GM21447 (cell line): ENCODE data around the gene RNFT1.
A peak's percentile ranks its signal among the peaks of the same experiment; 100 is the strongest.
"Not testable (repeated sequence)": the region's sequence is repeated elsewhere in the genome, so short reads cannot be mapped to it uniquely, and the experiment has no call there.

ENCODE experiments used
- ATAC-seq: cut with Tn5 transposase; IDR thresholded peaks from one replicate; pipeline ENCODE4 v1.9.1; 2021; ENCODE audit not compliant: unreplicated experiment

The RNFT1 gene, protein sequence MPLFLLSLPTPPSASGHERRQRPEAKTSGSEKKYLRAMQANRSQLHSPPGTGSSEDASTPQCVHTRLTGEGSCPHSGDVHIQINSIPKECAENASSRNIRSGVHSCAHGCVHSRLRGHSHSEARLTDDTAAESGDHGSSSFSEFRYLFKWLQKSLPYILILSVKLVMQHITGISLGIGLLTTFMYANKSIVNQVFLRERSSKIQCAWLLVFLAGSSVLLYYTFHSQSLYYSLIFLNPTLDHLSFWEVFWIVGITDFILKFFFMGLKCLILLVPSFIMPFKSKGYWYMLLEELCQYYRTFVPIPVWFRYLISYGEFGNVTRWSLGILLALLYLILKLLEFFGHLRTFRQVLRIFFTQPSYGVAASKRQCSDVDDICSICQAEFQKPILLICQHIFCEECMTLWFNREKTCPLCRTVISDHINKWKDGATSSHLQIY

DNA sequence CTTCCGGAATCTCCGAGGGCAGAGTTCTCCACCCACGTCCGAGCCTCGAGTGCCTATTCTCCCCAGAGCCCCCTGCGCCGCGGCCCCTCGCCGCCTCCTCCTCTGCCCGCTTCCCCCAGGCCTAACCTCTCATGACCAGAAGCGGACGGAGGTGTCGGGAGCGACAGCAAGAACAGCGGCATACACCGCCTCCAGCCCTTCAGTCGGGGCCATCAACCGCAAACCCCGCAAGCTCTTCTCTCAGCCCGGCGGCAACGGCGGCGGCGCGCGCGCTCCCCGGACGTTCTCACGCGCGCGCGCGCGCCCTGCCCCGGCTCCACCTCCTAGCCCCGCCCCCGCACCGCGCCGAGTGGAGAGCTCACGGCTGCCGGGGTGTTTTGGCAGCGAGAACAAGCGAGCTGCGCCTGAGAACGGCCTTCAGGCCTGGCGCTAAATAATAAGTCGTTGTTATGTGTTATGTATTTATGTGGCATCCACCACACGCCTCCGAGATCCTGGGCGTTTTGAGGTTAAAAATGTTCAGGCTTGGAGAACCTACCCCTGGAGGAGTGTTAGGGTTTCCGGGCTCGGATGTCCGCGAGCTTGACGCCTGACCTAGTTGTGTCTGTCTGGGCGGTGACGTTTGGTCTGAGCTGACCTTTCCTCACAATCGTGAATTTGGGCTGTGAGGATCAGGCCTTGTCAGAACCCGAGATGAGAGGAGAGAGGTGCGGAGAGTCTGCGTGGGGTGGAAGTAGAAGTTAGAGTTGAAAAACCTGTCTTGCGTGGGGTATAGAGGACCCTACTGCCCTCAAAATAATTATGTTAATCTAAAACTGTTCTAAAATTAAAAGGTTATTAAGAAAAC lies at the start of gene RNFT1:
Gene RNFT1 (minus strand): TSS at position 259 of the 847 bp plus-strand sequence. CDS start 77 bp downstream, at position 182.
- ATAC-seq, result peak; percentile 74

DNA sequence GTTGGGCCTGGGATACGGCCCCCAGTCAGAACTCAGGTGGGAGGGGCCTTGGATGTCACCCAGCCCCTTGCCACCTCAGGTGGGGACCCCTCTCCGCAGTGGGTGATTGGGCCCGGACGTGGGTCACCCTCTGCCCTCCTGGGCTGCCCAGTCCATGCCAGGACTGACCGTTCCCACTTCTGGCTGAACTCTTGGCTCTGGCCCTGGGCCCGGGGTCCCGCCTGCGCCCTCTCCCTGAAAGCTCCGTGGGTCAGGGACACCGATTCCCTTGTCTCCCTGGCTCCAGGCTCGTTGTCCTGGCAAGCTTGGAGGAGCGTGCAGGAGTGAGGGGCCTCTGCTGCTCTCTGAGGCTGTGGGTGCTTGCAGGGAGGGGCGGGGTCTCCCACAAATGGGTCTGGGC lies 44.8 kb upstream of the RNFT1 start:
- ATAC-seq, result not testable (repeated sequence)

DNA sequence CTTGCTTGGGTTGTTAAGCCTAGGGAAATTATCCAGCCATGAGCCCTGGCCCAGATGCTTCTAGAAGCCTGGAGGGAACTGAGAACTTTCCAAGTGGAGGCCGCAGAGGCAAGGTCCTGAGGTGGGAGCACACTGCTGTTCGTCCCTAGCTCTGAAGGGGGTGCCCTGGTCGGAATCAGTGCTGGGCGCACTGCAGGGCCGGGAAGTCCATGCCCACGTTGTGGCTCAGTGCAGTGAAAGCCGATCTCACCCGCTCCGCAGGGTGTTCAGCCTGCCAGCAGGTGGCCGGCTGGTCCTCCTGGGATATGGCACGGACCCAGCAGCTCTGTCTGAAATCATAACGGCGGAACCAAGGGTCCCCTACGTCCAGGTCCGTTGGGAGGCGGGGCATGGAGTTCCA lies 43.8 kb upstream of the RNFT1 start:
- not testable (repeated sequence) for ATAC-seq

DNA sequence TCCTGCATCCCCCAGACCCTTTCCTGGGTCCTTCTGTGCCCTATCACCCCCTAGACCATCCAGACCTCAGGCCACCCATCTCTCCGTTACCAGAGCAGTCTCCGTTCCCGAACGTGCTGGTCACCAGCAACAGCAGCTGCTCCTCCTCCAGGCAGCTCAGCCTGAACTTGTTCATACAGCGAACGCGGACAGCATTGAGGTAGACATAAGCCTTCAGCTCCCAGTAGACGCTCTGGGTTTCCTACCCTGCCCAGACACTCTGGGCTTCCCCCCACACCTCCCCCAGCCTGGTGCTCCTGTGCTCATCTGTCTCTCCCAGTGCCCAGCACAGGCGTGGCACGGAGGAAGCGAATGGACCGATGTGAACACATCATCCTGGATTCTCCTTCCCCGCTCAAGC lies 41.6 kb upstream of the RNFT1 start:
- ATAC-seq, result no peak

DNA sequence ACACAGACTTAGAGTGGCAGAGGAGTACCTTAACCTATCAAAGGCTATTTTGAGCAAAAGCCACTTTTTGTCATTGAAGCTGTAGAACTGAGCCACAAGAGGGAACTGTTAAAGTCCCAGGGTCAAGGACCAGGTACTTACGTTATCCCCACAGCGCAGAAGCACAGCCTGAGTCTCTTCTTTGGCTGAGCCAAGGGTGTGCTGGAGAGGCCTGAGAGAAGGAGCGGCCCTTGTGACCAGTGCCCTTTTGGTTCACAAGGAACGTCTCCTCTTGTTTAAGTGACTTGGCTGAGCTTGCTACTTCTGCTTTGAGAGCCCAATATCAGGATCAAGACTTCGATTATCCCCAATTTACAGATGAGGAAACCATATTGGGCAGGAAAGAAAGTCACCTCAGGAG lies 40.0 kb upstream of the RNFT1 start:
- ATAC-seq, result not testable (repeated sequence)

GRCh38 chr17:60002405-60002804 lies 37.9 kb upstream of the RNFT1 start:
- not testable (repeated sequence) for ATAC-seq

DNA sequence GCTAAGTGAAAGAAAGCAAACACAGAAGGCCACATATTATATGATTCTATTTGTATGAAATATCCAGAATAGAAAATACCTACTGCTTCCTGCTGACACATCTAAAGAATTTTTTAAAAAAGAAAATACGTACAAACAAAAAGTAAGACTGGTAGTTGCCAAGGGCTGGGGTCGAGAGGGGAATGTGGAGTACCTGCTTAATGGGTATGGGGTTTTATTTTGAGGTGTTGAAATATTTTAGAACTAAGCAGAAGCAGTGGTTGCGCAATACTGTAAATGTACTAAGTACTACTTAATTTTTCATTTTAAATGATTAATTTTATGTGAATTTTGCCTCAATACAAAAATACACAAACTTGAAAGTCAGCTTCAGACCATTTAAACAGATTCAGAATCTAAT lies 32.1 kb upstream of the RNFT1 start:
- not testable (repeated sequence) for ATAC-seq

- not testable (repeated sequence) for ATAC-seq
These were observed 10.6 kb upstream of the RNFT1 start for GRCh38 chr17:59975166-59975565.

GRCh38 chr17:59973483-59973882 lies 8.9 kb upstream of the RNFT1 start:
- not testable (repeated sequence) for ATAC-seq

DNA sequence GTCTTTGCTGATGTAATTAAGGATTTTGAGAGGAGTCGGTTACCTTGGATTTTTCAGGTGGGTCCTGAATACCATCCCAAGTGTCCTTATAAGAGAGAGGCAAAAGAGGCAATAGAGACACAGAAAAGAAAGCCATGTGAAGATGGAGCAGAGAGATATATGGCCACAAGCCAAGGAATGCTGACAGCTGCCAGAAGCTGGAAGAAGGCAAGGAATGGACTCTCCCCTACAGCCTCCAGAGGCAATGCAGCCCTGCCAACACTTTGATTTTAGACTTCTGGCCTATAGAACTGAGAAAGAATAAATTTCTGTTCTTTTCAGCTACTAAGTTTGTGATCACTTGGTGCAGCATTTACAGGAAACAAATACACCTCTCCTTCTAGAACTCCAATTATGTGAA lies 8.2 kb upstream of the RNFT1 start:
- ATAC-seq, result no peak

DNA sequence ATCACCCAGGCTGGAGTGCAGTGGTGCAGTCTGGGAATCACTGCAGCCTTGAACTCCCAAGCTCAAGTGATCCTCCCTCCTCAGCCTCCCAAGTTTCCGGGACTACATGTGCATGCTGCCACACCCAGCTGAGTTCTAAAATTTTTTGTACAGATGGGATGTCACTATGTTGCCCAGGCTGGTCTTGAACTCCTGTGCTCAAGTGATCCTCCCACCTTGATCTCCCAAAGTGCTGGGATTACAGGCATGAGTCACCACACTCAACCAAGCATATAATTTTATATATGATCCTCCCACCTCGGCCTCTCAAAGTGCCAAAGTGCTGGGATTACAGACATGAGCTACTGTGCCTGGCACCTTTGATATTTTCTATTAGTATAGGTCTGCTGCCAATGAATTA lies 7.2 kb upstream of the RNFT1 start:
- not testable (repeated sequence) for ATAC-seq

GRCh38 chr17:59963738-59964481 lies 630 bp downstream of the RNFT1 start:
- peak; percentile 51 for ATAC-seq

DNA sequence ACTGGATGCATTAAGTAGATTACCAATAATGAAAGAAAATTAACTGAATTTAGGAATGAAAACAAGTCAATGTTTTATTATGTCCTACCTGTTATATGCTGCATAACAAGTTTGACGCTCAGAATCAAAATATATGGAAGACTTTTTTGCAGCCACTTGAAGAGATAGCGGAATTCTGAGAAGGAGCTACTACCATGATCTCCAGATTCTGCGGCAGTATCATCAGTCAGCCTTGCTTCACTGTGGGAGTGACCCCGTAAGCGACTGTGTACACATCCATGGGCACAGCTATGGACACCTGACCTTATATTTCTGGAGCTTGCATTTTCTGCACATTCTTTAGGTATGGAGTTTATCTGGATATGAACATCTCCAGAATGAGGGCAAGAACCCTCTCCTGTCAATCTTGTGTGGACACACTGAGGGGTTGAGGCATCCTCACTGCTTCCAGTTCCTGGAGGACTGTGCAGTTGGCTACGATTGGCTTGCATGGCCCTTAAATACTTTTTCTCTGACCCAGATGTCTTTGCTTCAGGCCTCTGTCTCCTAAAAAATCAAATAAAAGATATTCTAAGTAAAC lies 1.7 kb downstream of the RNFT1 start:
- no peak for ATAC-seq

DNA sequence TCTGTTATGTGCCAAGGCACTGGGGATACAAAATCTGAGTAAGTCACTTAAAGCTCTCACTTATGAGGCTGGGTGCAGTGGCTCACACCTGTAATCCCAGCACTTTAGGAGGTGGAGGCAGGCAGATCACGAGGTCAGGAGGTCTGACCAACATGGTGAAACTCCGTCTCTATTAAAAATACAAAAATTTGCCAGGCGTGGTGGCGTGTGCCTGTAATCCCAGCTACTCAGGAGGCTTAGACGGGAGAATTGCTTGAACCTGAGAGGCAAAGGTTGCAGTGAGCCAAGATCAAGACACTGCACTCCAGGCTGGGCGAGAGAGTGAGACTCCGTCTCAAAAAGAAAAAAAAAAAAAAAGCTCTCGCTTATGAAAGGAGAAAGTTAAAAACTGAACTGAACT lies 5.0 kb downstream of the RNFT1 start:
- not testable (repeated sequence) for ATAC-seq

GRCh38 chr17:59954856-59955255 lies 9.7 kb downstream of the RNFT1 start:
- no peak for ATAC-seq

- ATAC-seq, result no peak
These were observed 14.5 kb downstream of the RNFT1 start for GRCh38 chr17:59950049-59950448.

GRCh38 chr17:59947310-59947709 lies 17.2 kb downstream of the RNFT1 start:
- ATAC-seq, result not testable (repeated sequence)

DNA sequence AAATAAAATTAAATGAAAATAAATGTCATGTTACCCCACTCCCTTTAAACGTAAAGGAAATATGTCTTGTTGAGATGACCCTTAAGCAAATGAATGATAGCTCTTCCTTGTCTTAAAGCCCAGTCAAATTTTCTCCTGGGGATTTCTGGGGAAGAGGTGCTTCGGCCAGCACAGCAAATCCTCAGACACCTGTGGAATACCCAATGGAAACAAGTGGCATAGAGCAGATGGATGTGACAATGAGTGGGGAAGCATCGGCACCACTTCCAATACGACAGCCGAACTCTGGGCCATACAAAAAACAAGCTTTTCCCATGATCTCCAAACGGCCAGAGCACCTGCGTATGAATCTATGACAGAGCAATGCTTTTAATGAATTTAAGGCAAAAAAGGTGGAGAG lies 18.1 kb downstream of the RNFT1 start:
- not testable (repeated sequence) for ATAC-seq

DNA sequence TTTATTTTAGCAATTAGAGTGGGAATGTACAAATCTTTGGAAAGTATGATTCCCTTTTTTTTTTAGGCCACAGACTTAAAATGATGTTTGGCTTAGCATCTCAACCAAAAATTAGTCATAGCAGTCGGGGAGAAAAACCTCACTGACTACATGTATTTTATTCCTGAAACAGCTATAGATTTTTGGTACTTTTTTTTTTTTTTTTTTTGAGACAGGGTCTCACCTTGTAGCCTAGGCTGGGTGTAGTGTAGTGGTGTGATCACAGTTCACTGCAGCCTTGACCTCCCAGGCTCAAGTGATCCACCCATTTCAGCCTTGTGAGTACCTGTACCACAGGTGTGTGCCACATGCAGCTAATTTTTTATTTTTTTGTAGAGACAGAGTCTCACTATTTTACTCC lies 23.4 kb downstream of the RNFT1 start:
- no peak for ATAC-seq

- not testable (repeated sequence) for ATAC-seq
These were observed 23.8 kb downstream of the RNFT1 start for GRCh38 chr17:59940697-59941096.

- ATAC-seq, result not testable (repeated sequence)
These were observed 31.2 kb downstream of the RNFT1 start for GRCh38 chr17:59933317-59933716.
